ENCODE results near the gene PRELID3B.

The PRELID3B gene

GRCh38 chr20:59001068-59001448 lies 41.5 kb downstream of the PRELID3B start:
- no peak for TF ChIP-seq CTCF (IDR thresholded peaks at IDR 0.05)

GRCh38 chr20:59000326-59000725 lies 42.3 kb downstream of the PRELID3B start:
- no peak for TF ChIP-seq CTCF (IDR thresholded peaks at IDR 0.05)

GRCh38 chr20:58998656-58999055 lies 43.9 kb downstream of the PRELID3B start:
- TF ChIP-seq CTCF (IDR thresholded peaks at IDR 0.05), result no peak

- no peak for TF ChIP-seq CTCF (IDR thresholded peaks at IDR 0.05)
Observed at GRCh38 chr20:58997141-58997770, 45.3 kb downstream of the PRELID3B start.

GRCh38 chr20:58996226-58996611 lies 46.4 kb downstream of the PRELID3B start:
- TF ChIP-seq CTCF (IDR thresholded peaks at IDR 0.05), result no peak

- TF ChIP-seq CTCF (IDR thresholded peaks at IDR 0.05), result no peak
Observed at GRCh38 chr20:58995461-58996225, 46.9 kb downstream of the PRELID3B start.

- no peak for TF ChIP-seq CTCF (IDR thresholded peaks at IDR 0.05)
Observed at GRCh38 chr20:58994390-58995159, 48.0 kb downstream of the PRELID3B start.
